HCT116 (cell line): Measurements from ENCODE around the gene ATG2B. TPM values are rescaled to one million over a fixed set of nuclear protein-coding genes. Genes with fewer than 3 reads are reported as not detected.

Source experiments
- ATAC-seq: fragments of 200-7000 bp; cut with Tn5 transposase; 2 replicates; pipeline ENCODE4 v1.9.1; 2020; ENCODE audit warnings: mild to moderate bottlenecking, moderate library complexity
- BruUV-seq: library from RNA; stranded (reverse); fragments of 400-500 nt; replicated peaks from 2 replicates; lab custom pipeline; 2021; lab: Mats Ljungman, UMichigan
- CTCF ChIA-PET: fragments of 300-600 bp; sonication (Branson Sonifier 250); formaldehyde crosslinking; loops from one replicate; lab custom pipeline; 2021; ENCODE audit warnings: antibody characterized with exemption; lab: Charles Lee
- POLR2A ChIA-PET: fragments of 300-600, 350-600 bp; sonication (Branson Sonifier 250); formaldehyde crosslinking; loops from one replicate; lab custom pipeline; 2021; ENCODE audit warnings: antibody characterized with exemption; lab: Charles Lee
- RAD21 ChIA-PET, 2 experiments: fragments of 300-600 bp; sonication (Branson Sonifier 250); formaldehyde crosslinking; loops; one replicate each; lab custom pipeline; 2023; ENCODE audit warnings: low total read pairs in 2 of 2; ENCODE audit not compliant: uncharacterized antibody in 2 of 2, unreplicated experiment in 2 of 2, low non-redundant PET in 1 of 2; lab: Charles Lee
- DNase-seq: peaks from one replicate; pipeline ENCODE4 v3.0.0-alpha.2; 2010; ENCODE audit warnings: low read depth, low spot score
- H2AFZ ChIP-seq: fragments of 200-600 bp; shearing (Covaris generic), sonication (generic); 2 replicates; pipeline ENCODE4 v1.6.1; 2017; ENCODE audit warnings: low read depth, mixed run types, mixed read lengths, antibody characterized with exemption, low read length; ENCODE audit not compliant: poor library complexity, severe bottlenecking
- H3K27ac ChIP-seq: 2 replicates; pipeline ENCODE4 v1.5.1; 2012; ENCODE audit warnings: low read depth, low read length
- H3K27me3 ChIP-seq: fragments of 200-600 bp; sonication (generic); 2 replicates; pipeline ENCODE4 v1.6.1; 2016; ENCODE audit warnings: mixed run types, low read length, mixed read lengths; ENCODE audit not compliant: insufficient read depth
- H3K36me3 ChIP-seq, 2 experiments: fragments of 200-500 bp in 1 of 2; fragments of 200-600 bp in 1 of 2; sonication (Bioruptor generic) in 1 of 2; sonication (generic) in 1 of 2; 2 replicates each; pipeline versions ENCODE4 v1.5.1 to v1.6.1; 2014 to 2016; ENCODE audit warnings: low read length in 2 of 2, inconsistent platforms in 1 of 2, mixed read lengths in 1 of 2, mixed run types in 1 of 2; ENCODE audit not compliant: insufficient read depth in 2 of 2, control insufficient read depth in 1 of 2
- H3K4me1 ChIP-seq, 2 experiments: fragments of 200-600 bp in 1 of 2; sonication (generic) in 1 of 2; 2 replicates each; pipeline versions ENCODE4 v1.5.1 to v1.6.1; 2012 to 2017; ENCODE audit warnings: low read length in 2 of 2, inconsistent platforms in 1 of 2, mild to moderate bottlenecking in 1 of 2, mixed read lengths in 1 of 2, mixed run types in 1 of 2, moderate library complexity in 1 of 2; ENCODE audit not compliant: insufficient read depth in 2 of 2, control insufficient read depth in 1 of 2
- H3K4me2 ChIP-seq: fragments of 200-600 bp; sonication (generic); 2 replicates; pipeline ENCODE4 v1.6.1; 2017; ENCODE audit warnings: mixed run types, low read length, mixed read lengths
- H3K4me3 ChIP-seq, 2 experiments: fragments of 200-600 bp in 1 of 2; sonication (generic) in 1 of 2; replicated peaks in 1 of 2; 2 replicates each; pipeline ENCODE4 v1.5.1; 2011 to 2016; ENCODE audit warnings: low read length in 2 of 2, control low read depth in 1 of 2, low read depth in 1 of 2, mild to moderate bottlenecking in 1 of 2, mixed read lengths in 1 of 2, mixed run types in 1 of 2
- H3K79me2 ChIP-seq: fragments of 200-600 bp; sonication (generic); 2 replicates; pipeline ENCODE4 v1.6.1; 2017; ENCODE audit warnings: mild to moderate bottlenecking, mixed run types, low read length, moderate library complexity, mixed read lengths; ENCODE audit not compliant: insufficient read depth
- H3K9ac ChIP-seq: fragments of 200-600 bp; sonication (generic); 2 replicates; pipeline ENCODE4 v1.6.1; 2016; ENCODE audit warnings: low read length, mixed read lengths
- H3K9me2 ChIP-seq: fragments of 200-600 bp; sonication (generic), shearing (Covaris generic); 2 replicates; pipeline ENCODE4 v1.6.1; 2017; ENCODE audit warnings: mixed run types, mild to moderate bottlenecking, moderate library complexity; ENCODE audit not compliant: insufficient read depth
- H3K9me3 ChIP-seq, 2 experiments: fragments of 200-500 bp in 1 of 2; fragments of 200-600 bp in 1 of 2; sonication (Bioruptor generic) in 1 of 2; sonication (generic) in 1 of 2; 2 replicates each; pipeline ENCODE4 v1.6.1; 2014 to 2017; ENCODE audit warnings: low read length in 2 of 2, mixed read lengths in 2 of 2, inconsistent platforms in 1 of 2, low read depth in 1 of 2, mild to moderate bottlenecking in 1 of 2, mixed run types in 1 of 2, moderate library complexity in 1 of 2; ENCODE audit not compliant: control insufficient read depth in 1 of 2, insufficient read depth in 1 of 2
- H4K20me1 ChIP-seq: fragments of 200-600 bp; sonication (generic), shearing (Covaris generic); 2 replicates; pipeline ENCODE4 v1.6.1; 2017; ENCODE audit warnings: mixed run types, mild to moderate bottlenecking, moderate library complexity; ENCODE audit not compliant: insufficient read depth
- CBX3 ChIP-seq: IDR thresholded peaks from 2 replicates; pipeline ENCODE4 v1.6.1; 2012; ENCODE audit warnings: low read depth
- CEBPB ChIP-seq: IDR thresholded peaks from 2 replicates; pipeline ENCODE4 v1.6.1; 2012; ENCODE audit warnings: low read depth
- ELF1 ChIP-seq: IDR thresholded peaks from 2 replicates; pipeline ENCODE4 v1.6.1; 2012; ENCODE audit warnings: low read depth, borderline replicate concordance
- EZH2phosphoT487 ChIP-seq: fragments of 200-600 bp; IDR thresholded peaks from 2 replicates; pipeline ENCODE4 v1.6.1; 2018; ENCODE audit warnings: antibody characterized with exemption, borderline replicate concordance
- FOSL1 ChIP-seq: IDR thresholded peaks from 2 replicates; pipeline ENCODE4 v1.6.1; 2012; ENCODE audit warnings: low read depth
- JUND ChIP-seq: IDR thresholded peaks from 2 replicates; pipeline ENCODE4 v1.6.1; 2012
- POLR2AphosphoS5 ChIP-seq: IDR thresholded peaks from 2 replicates; pipeline ENCODE4 v1.6.1; 2011; ENCODE audit warnings: mild to moderate bottlenecking, low read depth, low read length, moderate library complexity
- RAD21 ChIP-seq: IDR thresholded peaks from 2 replicates; pipeline ENCODE4 v1.6.1; 2012; ENCODE audit warnings: low read depth, mild to moderate bottlenecking
- SP1 ChIP-seq: IDR thresholded peaks from 2 replicates; pipeline ENCODE4 v1.6.1; 2012; ENCODE audit warnings: low read depth
- YY1 ChIP-seq: IDR thresholded peaks from 2 replicates; pipeline ENCODE4 v1.6.1; 2011; ENCODE audit warnings: low read length, low read depth, moderate library complexity, mild to moderate bottlenecking; ENCODE audit not compliant: insufficient replicate concordance; ENCODE audit errors: extremely low read depth
- ZFX ChIP-seq: fragments of 450-650 bp; IDR thresholded peaks from 2 replicates; pipeline ENCODE4 v1.6.1; 2017
- ZNF274 ChIP-seq: fragments of 200-500 bp; sonication (Bioruptor generic); IDR thresholded peaks from 2 replicates; pipeline ENCODE4 v1.6.1; 2014; ENCODE audit warnings: mild to moderate bottlenecking, low read depth, low read length, inconsistent platforms
- intact Hi-C: fragments of 100-400 bp; cut with micrococcal nuclease; formaldehyde crosslinking; loops from 2 replicates; pipeline ENCODE4 v1.10.0; 2022
- total RNA-seq: library from RNA; stranded (reverse); gene quantifications from one replicate; pipeline ENCODE4 v1.2.1, GENCODE V29; 2021; ENCODE audit not compliant: unreplicated experiment
- TF ChIP-seq, protein P1 (sequence below), 3 experiments: fragments of 200-600 bp in 1 of 3; sonication (generic) in 1 of 3; IDR thresholded peaks in 2 of 3; conservative IDR thresholded peaks in 1 of 3; 2 replicates each; pipeline ENCODE4 v1.5.1; 2012 to 2017; ENCODE audit warnings: low read depth in 2 of 3, low read length in 2 of 3, antibody characterized with exemption in 1 of 3, borderline replicate concordance in 1 of 3, control low read depth in 1 of 3, mild to moderate bottlenecking in 1 of 3, mixed read lengths in 1 of 3, mixed run types in 1 of 3, moderate library complexity in 1 of 3; ENCODE audit not compliant: insufficient read depth in 1 of 3
- TF ChIP-seq, protein P2 (sequence below): IDR thresholded peaks from 2 replicates; pipeline ENCODE4 v1.6.1; 2012
- TF ChIP-seq, protein P3 (sequence below): IDR thresholded peaks from 2 replicates; pipeline ENCODE4 v1.6.1; 2011; ENCODE audit warnings: mild to moderate bottlenecking, low read length, moderate library complexity; ENCODE audit not compliant: insufficient replicate concordance; ENCODE audit errors: extremely low read depth
- TF ChIP-seq, protein P4 (sequence below): IDR thresholded peaks from 2 replicates; pipeline ENCODE4 v1.6.1; 2012; ENCODE audit warnings: low read depth
- TF ChIP-seq, protein P5 (sequence below): IDR thresholded peaks from 2 replicates; pipeline ENCODE4 v1.6.1; 2012

The ATG2B gene
- total RNA-seq, 1 experiment from 2014 or later = 6.4 TPM

DNA sequence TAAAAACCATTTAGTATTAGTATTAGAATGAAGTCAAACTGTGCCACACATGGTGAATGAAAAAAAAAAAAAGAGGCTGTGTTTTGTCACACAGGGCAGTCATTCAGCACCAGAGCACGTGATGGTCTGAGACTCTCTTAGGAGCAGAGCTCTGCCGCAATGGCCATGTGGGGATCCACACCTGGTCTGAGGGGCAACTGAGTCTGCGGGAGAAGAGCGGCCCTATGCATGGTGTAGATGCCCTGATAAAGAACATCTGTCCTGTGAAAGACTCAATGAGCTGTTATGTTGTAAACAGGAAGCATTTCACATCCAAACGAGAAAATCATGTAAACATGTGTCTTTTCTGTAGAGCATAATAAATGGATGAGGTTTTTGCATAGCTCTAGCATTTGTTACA is 119.4 kb downstream of the ATG2B start:
- no peak for DNase-seq
- H3K9me2 ChIP-seq = no peaks in the 10 kb centered on the region
- intact Hi-C loops = no loop called here

More for the DNA sequence above, 119.4 kb downstream of the ATG2B start:
- ChIA-PET POLR2A (no interaction called here), CTCF (no interaction called here), RAD21 (no interaction called here)
- H3K9ac ChIP-seq = no peak overlapping the region
- TF ChIP-seq, protein P1, sequence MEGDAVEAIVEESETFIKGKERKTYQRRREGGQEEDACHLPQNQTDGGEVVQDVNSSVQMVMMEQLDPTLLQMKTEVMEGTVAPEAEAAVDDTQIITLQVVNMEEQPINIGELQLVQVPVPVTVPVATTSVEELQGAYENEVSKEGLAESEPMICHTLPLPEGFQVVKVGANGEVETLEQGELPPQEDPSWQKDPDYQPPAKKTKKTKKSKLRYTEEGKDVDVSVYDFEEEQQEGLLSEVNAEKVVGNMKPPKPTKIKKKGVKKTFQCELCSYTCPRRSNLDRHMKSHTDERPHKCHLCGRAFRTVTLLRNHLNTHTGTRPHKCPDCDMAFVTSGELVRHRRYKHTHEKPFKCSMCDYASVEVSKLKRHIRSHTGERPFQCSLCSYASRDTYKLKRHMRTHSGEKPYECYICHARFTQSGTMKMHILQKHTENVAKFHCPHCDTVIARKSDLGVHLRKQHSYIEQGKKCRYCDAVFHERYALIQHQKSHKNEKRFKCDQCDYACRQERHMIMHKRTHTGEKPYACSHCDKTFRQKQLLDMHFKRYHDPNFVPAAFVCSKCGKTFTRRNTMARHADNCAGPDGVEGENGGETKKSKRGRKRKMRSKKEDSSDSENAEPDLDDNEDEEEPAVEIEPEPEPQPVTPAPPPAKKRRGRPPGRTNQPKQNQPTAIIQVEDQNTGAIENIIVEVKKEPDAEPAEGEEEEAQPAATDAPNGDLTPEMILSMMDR (IDR thresholded peaks at IDR 0.05 in 2 of 3, conservative IDR thresholded peaks at IDR 0.05 in 1 of 3; ENCODE audit: borderline replicate concordance in 1 of 3, insufficient read depth in 1 of 3, low read depth in 2 of 3, low read length in 2 of 3) = no peak
- TF ChIP-seq, protein P2, sequence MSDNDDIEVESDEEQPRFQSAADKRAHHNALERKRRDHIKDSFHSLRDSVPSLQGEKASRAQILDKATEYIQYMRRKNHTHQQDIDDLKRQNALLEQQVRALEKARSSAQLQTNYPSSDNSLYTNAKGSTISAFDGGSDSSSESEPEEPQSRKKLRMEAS = no peak
- TF ChIP-seq CBX3 = no peak
- TF ChIP-seq, protein P3, sequence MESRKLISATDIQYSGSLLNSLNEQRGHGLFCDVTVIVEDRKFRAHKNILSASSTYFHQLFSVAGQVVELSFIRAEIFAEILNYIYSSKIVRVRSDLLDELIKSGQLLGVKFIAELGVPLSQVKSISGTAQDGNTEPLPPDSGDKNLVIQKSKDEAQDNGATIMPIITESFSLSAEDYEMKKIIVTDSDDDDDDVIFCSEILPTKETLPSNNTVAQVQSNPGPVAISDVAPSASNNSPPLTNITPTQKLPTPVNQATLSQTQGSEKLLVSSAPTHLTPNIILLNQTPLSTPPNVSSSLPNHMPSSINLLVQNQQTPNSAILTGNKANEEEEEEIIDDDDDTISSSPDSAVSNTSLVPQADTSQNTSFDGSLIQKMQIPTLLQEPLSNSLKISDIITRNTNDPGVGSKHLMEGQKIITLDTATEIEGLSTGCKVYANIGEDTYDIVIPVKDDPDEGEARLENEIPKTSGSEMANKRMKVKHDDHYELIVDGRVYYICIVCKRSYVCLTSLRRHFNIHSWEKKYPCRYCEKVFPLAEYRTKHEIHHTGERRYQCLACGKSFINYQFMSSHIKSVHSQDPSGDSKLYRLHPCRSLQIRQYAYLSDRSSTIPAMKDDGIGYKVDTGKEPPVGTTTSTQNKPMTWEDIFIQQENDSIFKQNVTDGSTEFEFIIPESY = no peak
- TF ChIP-seq POLR2AphosphoS5 = no peak
- no peak for TF ChIP-seq EZH2phosphoT487
- TF ChIP-seq, protein P4, sequence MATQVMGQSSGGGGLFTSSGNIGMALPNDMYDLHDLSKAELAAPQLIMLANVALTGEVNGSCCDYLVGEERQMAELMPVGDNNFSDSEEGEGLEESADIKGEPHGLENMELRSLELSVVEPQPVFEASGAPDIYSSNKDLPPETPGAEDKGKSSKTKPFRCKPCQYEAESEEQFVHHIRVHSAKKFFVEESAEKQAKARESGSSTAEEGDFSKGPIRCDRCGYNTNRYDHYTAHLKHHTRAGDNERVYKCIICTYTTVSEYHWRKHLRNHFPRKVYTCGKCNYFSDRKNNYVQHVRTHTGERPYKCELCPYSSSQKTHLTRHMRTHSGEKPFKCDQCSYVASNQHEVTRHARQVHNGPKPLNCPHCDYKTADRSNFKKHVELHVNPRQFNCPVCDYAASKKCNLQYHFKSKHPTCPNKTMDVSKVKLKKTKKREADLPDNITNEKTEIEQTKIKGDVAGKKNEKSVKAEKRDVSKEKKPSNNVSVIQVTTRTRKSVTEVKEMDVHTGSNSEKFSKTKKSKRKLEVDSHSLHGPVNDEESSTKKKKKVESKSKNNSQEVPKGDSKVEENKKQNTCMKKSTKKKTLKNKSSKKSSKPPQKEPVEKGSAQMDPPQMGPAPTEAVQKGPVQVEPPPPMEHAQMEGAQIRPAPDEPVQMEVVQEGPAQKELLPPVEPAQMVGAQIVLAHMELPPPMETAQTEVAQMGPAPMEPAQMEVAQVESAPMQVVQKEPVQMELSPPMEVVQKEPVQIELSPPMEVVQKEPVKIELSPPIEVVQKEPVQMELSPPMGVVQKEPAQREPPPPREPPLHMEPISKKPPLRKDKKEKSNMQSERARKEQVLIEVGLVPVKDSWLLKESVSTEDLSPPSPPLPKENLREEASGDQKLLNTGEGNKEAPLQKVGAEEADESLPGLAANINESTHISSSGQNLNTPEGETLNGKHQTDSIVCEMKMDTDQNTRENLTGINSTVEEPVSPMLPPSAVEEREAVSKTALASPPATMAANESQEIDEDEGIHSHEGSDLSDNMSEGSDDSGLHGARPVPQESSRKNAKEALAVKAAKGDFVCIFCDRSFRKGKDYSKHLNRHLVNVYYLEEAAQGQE = no peak
- TF ChIP-seq CEBPB = no peak
- no peak for TF ChIP-seq ZFX
- TF ChIP-seq, protein P5, sequence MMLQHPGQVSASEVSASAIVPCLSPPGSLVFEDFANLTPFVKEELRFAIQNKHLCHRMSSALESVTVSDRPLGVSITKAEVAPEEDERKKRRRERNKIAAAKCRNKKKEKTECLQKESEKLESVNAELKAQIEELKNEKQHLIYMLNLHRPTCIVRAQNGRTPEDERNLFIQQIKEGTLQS = no peak
- no peak for TF ChIP-seq RAD21
- no peak for TF ChIP-seq ZNF274
- TF ChIP-seq JUND = no peak
- no peak for TF ChIP-seq YY1
- TF ChIP-seq SP1 = no peak
- no peak for TF ChIP-seq ELF1
- TF ChIP-seq FOSL1 = no peak
- ATAC-seq = no peak
- H2AFZ ChIP-seq = no peak overlapping the region
- H3K79me2 ChIP-seq = no peaks in the 10 kb centered on the region
- H3K27ac ChIP-seq = no peak overlapping the region
- H3K4me3 ChIP-seq = no peak overlapping the region
- H4K20me1 ChIP-seq = no peaks in the 10 kb centered on the region
- H3K4me1 ChIP-seq = no peaks in the 10 kb centered on the region
- H3K27me3 ChIP-seq = no peaks in the 10 kb centered on the region
- H3K9me3 ChIP-seq = no peaks in the 10 kb centered on the region
- H3K4me2 ChIP-seq = no peak overlapping the region
- no peaks in the 10 kb centered on the region for H3K36me3 ChIP-seq
- no TSS peak for BruUV-seq
